Measurements from ENCODE around the gene CACHD1. TPM values are rescaled to one million over a fixed set of nuclear protein-coding genes. Genes with fewer than 3 reads are reported as not detected.

Gene CACHD1
- total RNA-seq, 1 donor from 2014 or later = 41.0 TPM

DNA sequence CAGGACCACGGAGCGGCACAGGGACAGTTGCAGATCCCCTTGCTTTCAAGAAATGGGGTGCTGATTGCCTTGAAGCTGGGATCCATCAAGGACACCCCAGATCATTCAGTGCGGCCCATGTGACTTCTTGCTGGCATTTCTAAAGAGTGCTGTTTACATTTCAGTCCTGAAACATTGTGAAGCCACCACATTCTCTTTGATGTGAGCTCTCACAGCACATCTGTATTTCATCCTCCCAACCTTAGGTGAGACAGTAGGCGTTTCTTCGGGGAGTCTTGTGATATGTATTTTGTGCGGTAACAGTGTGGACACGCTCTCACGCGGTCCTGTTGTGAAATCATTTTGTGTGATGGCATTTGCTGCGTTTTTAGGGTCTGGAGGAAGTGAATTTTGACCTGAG is 57.2 kb downstream of the CACHD1 start:
- Mint-ChIP-seq H3K4me3 (no peak overlapping the region), H3K27ac (ENCODE audit: unreplicated experiment) (no peak overlapping the region), H3K36me3 (ENCODE audit: low read depth) (no peaks in the 10 kb centered on the region), H3K9me3 (peaks cover 2% of the 10 kb centered on the region), H3K4me1 (peaks cover 70% of the 10 kb centered on the region), H3K27me3 (ENCODE audit: low read depth) (no peaks in the 10 kb centered on the region)
- TF ChIP-seq, protein P1, sequence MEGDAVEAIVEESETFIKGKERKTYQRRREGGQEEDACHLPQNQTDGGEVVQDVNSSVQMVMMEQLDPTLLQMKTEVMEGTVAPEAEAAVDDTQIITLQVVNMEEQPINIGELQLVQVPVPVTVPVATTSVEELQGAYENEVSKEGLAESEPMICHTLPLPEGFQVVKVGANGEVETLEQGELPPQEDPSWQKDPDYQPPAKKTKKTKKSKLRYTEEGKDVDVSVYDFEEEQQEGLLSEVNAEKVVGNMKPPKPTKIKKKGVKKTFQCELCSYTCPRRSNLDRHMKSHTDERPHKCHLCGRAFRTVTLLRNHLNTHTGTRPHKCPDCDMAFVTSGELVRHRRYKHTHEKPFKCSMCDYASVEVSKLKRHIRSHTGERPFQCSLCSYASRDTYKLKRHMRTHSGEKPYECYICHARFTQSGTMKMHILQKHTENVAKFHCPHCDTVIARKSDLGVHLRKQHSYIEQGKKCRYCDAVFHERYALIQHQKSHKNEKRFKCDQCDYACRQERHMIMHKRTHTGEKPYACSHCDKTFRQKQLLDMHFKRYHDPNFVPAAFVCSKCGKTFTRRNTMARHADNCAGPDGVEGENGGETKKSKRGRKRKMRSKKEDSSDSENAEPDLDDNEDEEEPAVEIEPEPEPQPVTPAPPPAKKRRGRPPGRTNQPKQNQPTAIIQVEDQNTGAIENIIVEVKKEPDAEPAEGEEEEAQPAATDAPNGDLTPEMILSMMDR (conservative IDR thresholded peaks at IDR 0.05) = no peak
- no peak for DNase-seq (ENCODE audit: low read depth, low spot score)

- no peaks in the 10 kb centered on the region for H3K27me3 Mint-ChIP-seq (ENCODE audit: low read depth)
- TF ChIP-seq, protein P1 (conservative IDR thresholded peaks at IDR 0.05) = no peak
- peaks cover 69% of the 10 kb centered on the region for H3K4me1 Mint-ChIP-seq
- no peak overlapping the region for H3K4me3 Mint-ChIP-seq
- H3K9me3 Mint-ChIP-seq = peaks cover 2% of the 10 kb centered on the region
- peaks cover 3% of the 10 kb centered on the region for H3K36me3 Mint-ChIP-seq (ENCODE audit: low read depth)
- DNase-seq (ENCODE audit: low read depth, low spot score) = no peak
- H3K27ac Mint-ChIP-seq (ENCODE audit: unreplicated experiment) = no peak overlapping the region
Observed at GRCh38 chr1:64527786-64528185, 57.9 kb downstream of the CACHD1 start.

DNA sequence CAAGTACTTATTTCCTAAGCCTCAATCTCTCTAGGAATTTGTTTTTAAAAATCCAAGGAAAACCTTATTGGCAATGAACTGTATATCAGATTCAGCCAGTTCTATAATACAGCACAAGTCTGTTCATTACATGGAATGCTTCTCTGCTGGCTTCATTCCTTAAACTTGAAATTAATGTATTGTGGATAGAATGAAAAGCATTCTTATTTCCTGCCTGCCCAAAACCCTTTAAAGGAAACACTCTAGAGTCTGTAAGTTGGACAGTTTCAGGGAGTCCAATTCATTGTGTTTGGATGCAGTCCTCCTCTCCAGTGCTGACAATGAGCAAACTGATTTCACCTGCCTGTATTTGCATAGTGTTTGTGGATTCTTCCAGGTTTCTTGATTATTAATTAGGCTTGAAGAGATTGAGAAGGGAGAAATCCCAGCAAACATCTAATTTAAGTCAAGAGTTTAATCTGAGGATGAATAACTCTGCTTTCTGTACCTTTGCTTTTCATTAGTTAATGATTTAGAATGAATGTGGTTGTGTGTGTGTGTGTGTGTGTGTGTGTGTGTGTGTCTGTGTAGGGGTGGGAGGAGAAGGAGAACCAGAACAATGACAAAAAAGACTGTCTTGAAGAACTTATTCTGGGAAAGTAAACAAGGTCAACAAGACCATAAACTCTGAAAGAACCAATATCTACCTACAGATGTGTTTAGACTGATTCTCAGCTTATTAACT is 61.2 kb downstream of the CACHD1 start:
- TF ChIP-seq, protein P1 (conservative IDR thresholded peaks at IDR 0.05) = no peak
- H3K36me3 Mint-ChIP-seq (ENCODE audit: low read depth) = peaks cover 6% of the 10 kb centered on the region
- peaks cover 5% of the 10 kb centered on the region for H3K9me3 Mint-ChIP-seq
- peaks cover 44% of the 10 kb centered on the region for H3K4me1 Mint-ChIP-seq
- peak overlapping the region; percentile 58 for H3K27ac Mint-ChIP-seq (ENCODE audit: unreplicated experiment)
- DNase-seq (ENCODE audit: low read depth, low spot score) = no peak
- H3K27me3 Mint-ChIP-seq (ENCODE audit: low read depth) = no peaks in the 10 kb centered on the region
- no peak overlapping the region for H3K4me3 Mint-ChIP-seq

- Mint-ChIP-seq H3K4me1 (peaks cover 41% of the 10 kb centered on the region), H3K27ac (ENCODE audit: unreplicated experiment) (no peak overlapping the region), H3K9me3 (peaks cover 5% of the 10 kb centered on the region), H3K36me3 (ENCODE audit: low read depth) (peaks cover 6% of the 10 kb centered on the region), H3K4me3 (no peak overlapping the region), H3K27me3 (ENCODE audit: low read depth) (no peaks in the 10 kb centered on the region)
- TF ChIP-seq, protein P1 (conservative IDR thresholded peaks at IDR 0.05) = no peak
- DNase-seq (ENCODE audit: low read depth, low spot score) = no peak
Observed at GRCh38 chr1:64532646-64533045, 62.7 kb downstream of the CACHD1 start.

- Mint-ChIP-seq H3K27me3 (ENCODE audit: low read depth) (no peaks in the 10 kb centered on the region), H3K4me3 (no peak overlapping the region), H3K9me3 (peaks cover 5% of the 10 kb centered on the region), H3K4me1 (peaks cover 59% of the 10 kb centered on the region), H3K36me3 (ENCODE audit: low read depth) (peaks cover 6% of the 10 kb centered on the region), H3K27ac (ENCODE audit: unreplicated experiment) (no peak overlapping the region)
- no peak for DNase-seq (ENCODE audit: low read depth, low spot score)
- TF ChIP-seq, protein P1 (conservative IDR thresholded peaks at IDR 0.05) = no peak
Observed at GRCh38 chr1:64535938-64536835, 66.3 kb downstream of the CACHD1 start.

All from neural crest cell (in vitro differentiated cells).